Left ventricle myocardium inferior (tissue), 1 donor: ENCODE measurements around the gene HSF2BP. TPM values are rescaled to one million over a fixed set of nuclear protein-coding genes. Genes with fewer than 3 reads are reported as not detected.
A peak's percentile ranks its signal among the peaks of the same experiment; 100 is the strongest.
"Not testable (repeated sequence)": the region's sequence is repeated elsewhere in the genome, so short reads cannot be mapped to it uniquely, and the experiment has no call there.

ENCODE experiments used
- DNase-seq: peaks from one replicate; pipeline ENCODE4 v3.0.0-alpha.2; 2020
- H3K27ac ChIP-seq: fragments of 200-600 bp; replicated peaks from 2 replicates; pipeline ENCODE4 v1.8.0; 2021
- H3K27me3 ChIP-seq: fragments of 200-600 bp; 2 replicates; pipeline ENCODE4 v1.8.0; 2021; ENCODE audit warnings: low read depth
- H3K36me3 ChIP-seq: fragments of 200-600 bp; 2 replicates; pipeline ENCODE4 v1.8.0; 2021
- H3K4me1 ChIP-seq: fragments of 200-600 bp; 2 replicates; pipeline ENCODE4 v1.8.0; 2021
- H3K4me3 ChIP-seq: fragments of 200-600 bp; 2 replicates; pipeline ENCODE4 v1.8.0; 2021; ENCODE audit warnings: mild to moderate bottlenecking, moderate library complexity
- H3K9me3 ChIP-seq: fragments of 200-600 bp; replicated peaks from 2 replicates; pipeline ENCODE4 v1.8.0; 2021
- CTCF ChIP-seq: fragments of 200-600 bp; IDR thresholded peaks from 2 replicates; pipeline ENCODE4 v1.8.0; 2021; ENCODE audit warnings: antibody characterized with exemption, mild to moderate bottlenecking, borderline replicate concordance
- intact Hi-C: fragments of 100-400 bp; cut with micrococcal nuclease; formaldehyde crosslinking; loops from one replicate; pipeline ENCODE4 v1.11.0; 2022
- total RNA-seq: library from RNA; stranded (reverse); fragmentation: NEBNext Ultra II Directional; extraction: Animal tissue kit (Norgen Biotek cat#: 25700); gene quantifications from one replicate; pipeline ENCODE4 v1.2.1, GENCODE V29; 2021
- donor health status: DM: no; HTN: yes; CAD: no; lungs with severe emphysema.

The HSF2BP gene
- total RNA-seq, 1 donor from 2014 or later = 0.16 TPM

GRCh38 chr21:43575473-43575844, 83.8 kb downstream of the HSF2BP start:
- intact Hi-C loops = no loop called here
- H3K27me3 ChIP-seq = no peaks in the 10 kb centered on the region
- no peaks in the 10 kb centered on the region for H3K9me3 ChIP-seq
- peaks cover 13% of the 10 kb centered on the region for H3K4me1 ChIP-seq
- H3K27ac ChIP-seq = peak overlapping the region; percentile 20
- no peak for TF ChIP-seq CTCF
- no peak for DNase-seq
- no peak overlapping the region for H3K4me3 ChIP-seq
- H3K36me3 ChIP-seq = no peaks in the 10 kb centered on the region

DNA sequence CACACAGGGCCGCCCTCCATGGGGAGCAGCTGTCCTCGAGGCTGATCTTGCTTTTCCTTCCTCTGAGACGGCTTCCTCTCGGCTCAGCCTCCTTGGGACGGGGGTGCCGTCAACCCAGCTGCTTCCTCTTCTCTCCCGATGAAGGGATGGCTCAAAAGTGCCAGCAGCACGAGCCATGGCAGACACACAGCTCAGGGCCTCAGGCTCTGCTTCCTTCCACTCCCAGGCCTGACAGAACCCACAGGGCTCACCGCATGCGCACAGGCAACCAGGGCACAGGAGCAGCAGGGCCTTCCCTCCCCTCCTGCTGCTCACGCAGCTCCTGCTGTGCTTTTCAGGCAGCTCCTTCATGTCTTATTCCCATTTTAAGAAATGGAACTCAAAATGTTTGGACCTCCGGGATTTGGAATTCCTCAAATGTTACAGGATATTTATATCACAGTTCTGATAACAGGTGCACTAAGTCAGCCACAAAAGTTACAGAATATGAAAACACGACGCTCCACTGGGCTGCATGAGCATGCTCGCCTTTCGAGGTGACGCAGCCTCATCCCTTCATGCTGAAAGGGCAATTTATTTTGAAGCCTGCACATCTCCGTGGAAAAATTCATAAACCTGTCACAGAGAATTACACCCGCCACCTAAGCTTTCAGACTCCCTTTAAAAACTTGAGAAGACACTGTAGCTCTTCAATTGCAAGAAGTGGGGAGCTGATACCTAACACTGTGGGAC, 84.4 kb downstream of the HSF2BP start:
- Histone ChIP-seq H3K27me3 (no peaks in the 10 kb centered on the region), H3K9me3 (no peaks in the 10 kb centered on the region), H3K27ac (peak overlapping the region; percentile 20), H3K4me1 (peaks cover 13% of the 10 kb centered on the region), H3K4me3 (no peak overlapping the region), H3K36me3 (no peaks in the 10 kb centered on the region)
- intact Hi-C loops = no loop called here
- no peak for TF ChIP-seq CTCF
- DNase-seq = peak; percentile 46

GRCh38 chr21:43573921-43574320, 85.4 kb downstream of the HSF2BP start:
- Histone ChIP-seq H3K27me3 (no peaks in the 10 kb centered on the region), H3K9me3 (no peaks in the 10 kb centered on the region), H3K36me3 (no peaks in the 10 kb centered on the region), H3K27ac (no peak overlapping the region), H3K4me3 (no peak overlapping the region), H3K4me1 (peaks cover 13% of the 10 kb centered on the region)
- intact Hi-C loops = no loop called here
- no peak for DNase-seq
- no peak for TF ChIP-seq CTCF

DNA sequence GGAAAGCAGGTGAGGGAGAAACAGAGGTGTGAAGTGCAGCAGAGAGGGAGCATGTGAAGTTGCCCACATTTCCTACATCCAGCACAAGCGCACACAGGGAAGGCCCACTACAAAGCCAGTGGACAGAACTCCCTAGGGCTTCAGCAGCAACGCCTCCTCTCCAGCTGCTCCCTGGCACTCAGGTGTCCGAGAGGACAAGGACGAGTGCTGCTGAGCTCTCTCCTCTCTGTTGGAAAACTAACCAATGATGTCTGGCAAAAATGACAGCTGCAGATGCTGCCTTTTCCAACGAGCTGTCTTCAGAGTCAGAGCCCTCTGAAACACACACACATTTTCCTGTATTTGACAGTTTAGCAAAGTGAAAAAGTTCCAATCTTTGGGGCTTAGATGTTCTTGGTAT, 86.8 kb downstream of the HSF2BP start:
- no peaks in the 10 kb centered on the region for H3K27me3 ChIP-seq

DNA sequence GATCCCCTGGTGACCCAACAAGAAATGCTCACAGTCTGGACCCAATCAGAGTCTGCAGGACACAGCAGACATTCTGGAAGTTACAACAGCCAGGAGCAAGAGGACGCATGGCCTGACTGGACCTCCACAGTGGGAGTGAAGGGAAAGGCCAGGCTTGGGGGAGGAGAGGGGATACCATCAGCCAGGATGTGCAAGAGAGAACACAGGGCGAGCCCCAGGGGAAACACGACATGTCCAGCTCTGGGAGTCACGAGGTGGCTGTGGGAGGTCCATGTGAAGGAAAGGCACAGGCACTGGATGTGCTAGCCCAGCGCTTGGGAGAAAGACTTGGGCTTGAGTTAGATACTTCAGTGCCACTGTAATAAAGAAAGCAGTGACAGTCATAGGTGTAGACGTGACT, 87.3 kb downstream of the HSF2BP start:
- intact Hi-C loops = no loop called here
- H3K9me3 ChIP-seq = no peaks in the 10 kb centered on the region
- H3K4me1 ChIP-seq = peaks cover 13% of the 10 kb centered on the region
- H3K4me3 ChIP-seq = no peak overlapping the region
- DNase-seq = peak; percentile 28
- no peaks in the 10 kb centered on the region for H3K36me3 ChIP-seq
- no peak overlapping the region for H3K27ac ChIP-seq
- TF ChIP-seq CTCF = no peak
- H3K27me3 ChIP-seq = no peaks in the 10 kb centered on the region

More for the DNA sequence above, 86.8 kb downstream of the HSF2BP start:
- intact Hi-C loops = no loop called here
- peaks cover 13% of the 10 kb centered on the region for H3K4me1 ChIP-seq
- no peak overlapping the region for H3K27ac ChIP-seq
- no peak for TF ChIP-seq CTCF
- no peaks in the 10 kb centered on the region for H3K36me3 ChIP-seq
- no peak overlapping the region for H3K4me3 ChIP-seq
- no peaks in the 10 kb centered on the region for H3K9me3 ChIP-seq
- DNase-seq = no peak

GRCh38 chr21:43570195-43570594, 89.1 kb downstream of the HSF2BP start:
- H3K27me3 ChIP-seq, H3K4me1 ChIP-seq, DNase-seq, H3K27ac ChIP-seq, H3K4me3 ChIP-seq, H3K36me3 ChIP-seq, intact Hi-C loops, H3K9me3 ChIP-seq: not testable (repeated sequence)

DNA sequence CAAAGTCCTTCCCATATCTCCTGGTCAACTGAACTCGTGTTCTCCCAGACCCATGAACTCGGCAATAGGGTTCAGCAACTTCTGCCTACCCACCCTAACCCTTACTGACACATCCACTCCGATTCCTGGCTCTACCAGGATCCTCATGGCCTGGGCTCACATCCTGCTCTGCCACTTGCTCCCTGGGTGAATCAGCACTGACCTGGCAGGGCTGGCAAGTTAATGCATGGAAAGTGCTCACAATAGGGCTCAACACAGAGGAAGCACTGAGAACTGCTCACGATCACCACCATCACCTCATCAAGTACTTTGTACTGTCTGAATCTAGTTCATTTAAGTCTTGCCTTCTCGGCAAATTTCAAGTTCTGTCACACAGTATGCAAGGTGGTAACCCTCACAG, 96.8 kb downstream of the HSF2BP start:
- H3K9me3 ChIP-seq, H3K4me3 ChIP-seq, H3K4me1 ChIP-seq, DNase-seq, H3K36me3 ChIP-seq, H3K27me3 ChIP-seq, intact Hi-C loops, H3K27ac ChIP-seq: not testable (repeated sequence)

DNA sequence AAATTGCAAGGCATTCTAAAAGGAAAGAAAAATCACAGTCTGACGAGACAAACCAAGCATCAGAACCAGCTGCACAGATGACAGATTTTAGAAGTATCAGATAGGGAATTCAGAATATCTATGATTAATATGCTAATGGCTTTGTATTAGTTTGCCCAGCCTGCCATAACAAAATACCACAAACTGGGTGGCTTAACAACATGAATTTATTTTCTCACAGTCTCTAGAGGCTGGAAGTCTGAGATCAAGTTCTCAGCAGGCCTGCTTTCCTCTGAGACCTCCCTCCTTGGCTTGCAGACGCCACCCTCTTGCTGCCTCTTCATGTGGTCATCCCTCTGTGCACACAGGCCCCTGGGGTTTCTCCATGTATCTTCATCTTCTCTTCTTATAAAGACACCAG, 118.7 kb downstream of the HSF2BP start:
- H3K27me3 ChIP-seq, H3K36me3 ChIP-seq, H3K9me3 ChIP-seq, H3K27ac ChIP-seq, H3K4me1 ChIP-seq, H3K4me3 ChIP-seq, DNase-seq, intact Hi-C loops: not testable (repeated sequence)

DNA sequence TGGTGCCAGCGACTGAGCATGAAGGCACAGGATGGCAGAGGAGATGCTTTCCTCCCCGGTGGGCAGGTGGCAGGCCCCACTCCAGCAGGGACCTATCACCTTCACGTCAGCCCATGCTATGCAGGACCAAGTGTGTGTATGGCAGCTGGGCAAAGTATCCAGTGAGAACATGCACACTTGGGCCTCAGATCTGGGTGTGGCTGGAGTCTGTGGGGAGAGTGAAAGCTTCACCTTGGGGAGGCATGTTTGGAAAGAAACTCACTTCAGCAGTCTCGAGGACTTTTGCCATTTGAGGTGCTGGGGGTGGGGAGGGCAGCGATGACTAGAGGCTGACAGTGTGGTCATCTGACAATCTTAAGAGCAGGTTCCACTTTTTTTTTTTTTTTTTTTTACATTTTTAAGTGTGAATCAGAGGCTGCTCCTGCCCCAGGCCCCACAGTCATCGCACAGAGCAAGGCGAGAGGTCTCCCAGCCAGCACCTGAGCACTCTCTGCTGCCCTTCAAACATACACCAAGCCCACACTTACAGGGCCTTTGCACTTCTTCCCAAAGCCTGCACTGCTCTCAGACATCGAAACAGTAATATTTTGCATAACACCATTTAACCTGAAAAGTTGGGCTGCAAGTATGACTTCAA, 136.7 kb downstream of the HSF2BP start:
- DNase-seq, H3K4me1 ChIP-seq, H3K36me3 ChIP-seq, H3K4me3 ChIP-seq, H3K27me3 ChIP-seq, H3K9me3 ChIP-seq, H3K27ac ChIP-seq, intact Hi-C loops: not testable (repeated sequence)
